K562 treated with DMSO at 1 percent for 24 hours (cell line): ENCODE measurements around the gene ANAPC10. TPM values are rescaled to one million over a fixed set of nuclear protein-coding genes. Genes with fewer than 3 reads are reported as not detected.

ENCODE experiments used
- total RNA-seq: library from RNA; unstranded; fragments of 300-600 nt; gene quantifications from 2 replicates; pipeline ENCODE4 v1.2.3, GENCODE V29; 2022; ENCODE audit warnings: low read depth; ENCODE audit not compliant: insufficient read depth

Gene ANAPC10
- total RNA-seq, result 12.9 and 18.9 TPM in 2 replicates

GRCh38 chr4:145097821-145098674 is at the start of gene ANAPC10, which contains the start of gene ABCE1:
Gene ANAPC10 (minus strand): TSS chr4:145098196. CDS start chr4:145096099, 2,097 bp downstream.
Gene ABCE1 (plus strand): TSS chr4:145098311. CDS start chr4:145104413, 6,102 bp downstream.

Other genes with a start within 250 kb of the ANAPC10 start
- gene ABCE1, start 115 bp upstream of the ANAPC10 start, total RNA-seq, result 22.2 and 26.8 TPM in 2 replicates
- gene OTUD4, start 82.4 kb upstream of the ANAPC10 start, total RNA-seq, result 5.4 and 6.3 TPM in 2 replicates